Activated naive CD8-positive, alpha-beta T cell (primary cell): ENCODE results near the gene ZMYM2.
A peak's percentile ranks its signal among the peaks of the same experiment; 100 is the strongest.

Experiments
- H3K27ac Mint-ChIP-seq: one replicate; pipeline ENCODE4 v1.8.0; 2021; ENCODE audit warnings: mixed read lengths
- H3K27me3 Mint-ChIP-seq: one replicate; pipeline ENCODE4 v1.8.0; 2021; ENCODE audit warnings: mixed read lengths
- H3K36me3 Mint-ChIP-seq: one replicate; pipeline ENCODE4 v1.8.0; 2021; ENCODE audit warnings: mixed read lengths
- H3K4me1 Mint-ChIP-seq: one replicate; pipeline ENCODE4 v1.8.0; 2021; ENCODE audit warnings: low read depth, mixed read lengths
- H3K4me3 Mint-ChIP-seq: one replicate; pipeline ENCODE4 v1.8.0; 2021; ENCODE audit warnings: mild to moderate bottlenecking, mixed read lengths
- H3K9me3 Mint-ChIP-seq: one replicate; pipeline ENCODE4 v1.8.0; 2021; ENCODE audit warnings: low read depth, mixed read lengths

ZMYM2 gene

DNA sequence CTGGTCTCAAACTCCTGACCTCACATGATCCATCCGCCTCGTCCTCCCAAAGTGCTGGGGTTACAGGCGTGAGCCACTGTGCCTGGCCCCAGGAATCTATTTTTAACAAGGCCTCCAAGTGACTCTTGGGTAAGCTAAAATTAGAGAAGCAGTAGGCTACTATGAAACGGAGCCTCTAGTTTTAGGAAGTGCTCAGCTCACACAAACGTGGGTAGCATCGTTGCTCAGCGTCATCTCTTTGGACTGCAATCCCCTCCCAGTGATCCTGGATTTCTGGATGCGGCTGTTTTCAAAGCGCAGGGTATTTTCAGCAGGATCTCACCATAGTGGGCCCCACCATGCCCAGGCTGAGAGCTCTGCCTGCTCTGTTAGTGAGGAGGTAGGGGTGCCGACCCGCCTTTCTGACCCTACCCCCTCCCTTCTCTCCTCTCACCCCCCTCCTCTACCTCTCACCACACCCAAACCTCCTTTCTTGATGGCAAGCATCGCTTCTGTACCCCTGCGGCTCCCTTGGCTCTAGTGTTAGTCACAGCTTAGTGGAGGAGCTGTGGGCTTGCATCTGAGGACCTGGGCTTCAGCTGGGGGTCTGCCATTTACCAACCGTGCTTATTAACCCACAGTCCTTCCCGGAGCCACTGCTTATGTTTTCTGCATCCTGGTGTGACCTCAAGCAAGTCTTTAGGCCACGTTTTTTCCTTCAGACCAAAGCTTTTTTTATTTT lies 168.2 kb downstream of the ZMYM2 start:
- Mint-ChIP-seq H3K9me3 (no peaks in the 10 kb centered on the region), H3K4me1 (peaks cover 2% of the 10 kb centered on the region), H3K27ac (no peak overlapping the region), H3K36me3 (no peaks in the 10 kb centered on the region), H3K27me3 (peaks cover 3% of the 10 kb centered on the region), H3K4me3 (peak overlapping the region; percentile 35)

- Mint-ChIP-seq H3K27ac (no peak overlapping the region), H3K36me3 (no peaks in the 10 kb centered on the region), H3K27me3 (peaks cover 3% of the 10 kb centered on the region), H3K4me1 (peaks cover 2% of the 10 kb centered on the region), H3K4me3 (peak overlapping the region; percentile 73), H3K9me3 (no peaks in the 10 kb centered on the region)
These were observed 168.7 kb downstream of the ZMYM2 start for GRCh38 chr13:20127262-20127561.

DNA sequence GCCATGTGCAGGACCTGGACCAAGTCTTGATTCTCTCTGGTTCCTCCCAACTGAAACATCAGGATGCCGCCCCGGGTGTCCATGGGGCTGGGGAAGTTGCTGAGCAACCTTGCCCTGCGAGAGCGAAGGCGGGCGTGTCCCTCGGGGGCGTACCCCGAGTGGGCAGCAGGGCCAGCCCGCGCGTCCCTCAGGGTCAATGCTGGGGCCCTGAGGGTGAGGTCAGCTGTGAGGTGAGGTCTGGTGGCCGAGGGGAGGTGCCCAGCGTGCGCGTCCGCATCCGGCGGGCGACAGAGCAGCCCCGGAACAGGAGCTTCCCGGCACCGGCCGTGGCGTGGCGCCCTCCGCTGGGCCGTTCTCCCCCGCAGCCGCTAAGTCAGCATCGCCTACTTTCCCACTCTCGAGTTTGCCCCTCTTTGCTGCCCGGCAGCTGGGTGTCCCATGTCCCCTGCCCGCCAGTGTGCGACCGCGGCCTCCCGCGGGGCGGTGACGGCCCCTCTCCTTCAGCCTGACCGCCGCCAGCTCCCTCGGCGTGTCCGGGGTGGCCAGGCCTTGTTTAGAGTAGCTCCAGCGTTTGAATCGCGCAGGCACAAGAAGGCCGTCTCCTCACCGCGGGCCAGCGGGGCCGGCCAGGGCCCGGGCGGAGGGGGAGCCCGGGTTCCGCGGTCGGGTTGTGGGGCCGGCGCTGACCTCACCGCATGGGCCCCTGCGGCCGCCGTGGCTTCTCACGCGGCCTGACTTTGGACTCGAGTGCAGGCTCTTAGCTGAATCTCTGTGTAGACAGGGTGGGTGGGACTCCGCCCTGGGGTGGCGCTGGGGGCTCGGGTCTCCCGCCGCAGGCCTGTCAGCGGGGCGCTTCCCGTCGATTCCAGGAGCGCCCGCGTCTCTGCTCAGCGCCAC lies 169.3 kb downstream of the ZMYM2 start:
- Mint-ChIP-seq H3K27ac (no peak overlapping the region), H3K27me3 (peaks cover 4% of the 10 kb centered on the region), H3K9me3 (no peaks in the 10 kb centered on the region), H3K4me1 (peaks cover 2% of the 10 kb centered on the region), H3K36me3 (no peaks in the 10 kb centered on the region), H3K4me3 (peak overlapping the region; percentile 73)

DNA sequence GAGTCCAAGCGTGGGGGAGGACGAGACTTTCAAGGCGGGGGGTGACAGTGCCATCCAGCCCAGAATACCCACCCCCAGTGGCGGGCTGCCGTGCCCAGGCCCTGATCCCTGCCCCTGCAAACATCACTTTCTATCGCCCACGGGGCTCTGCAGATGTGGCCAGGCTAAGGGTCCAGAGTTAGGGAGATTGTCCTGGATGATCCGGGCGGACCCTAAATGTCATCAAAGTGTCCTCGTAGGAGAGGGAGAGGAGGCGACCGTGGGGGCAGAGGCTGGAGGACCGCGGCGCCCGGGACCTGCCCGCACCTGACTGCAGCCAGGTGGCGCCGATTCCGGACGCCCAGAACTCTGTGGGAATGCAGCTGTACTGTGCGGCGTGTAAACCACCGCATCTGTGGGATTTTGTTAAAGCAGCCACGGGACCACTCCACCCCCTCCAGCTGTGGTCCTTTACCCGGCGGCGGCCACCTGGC lies 170.0 kb downstream of the ZMYM2 start:
- peaks cover 2% of the 10 kb centered on the region for H3K4me1 Mint-ChIP-seq
- H3K36me3 Mint-ChIP-seq, result no peaks in the 10 kb centered on the region
- H3K27ac Mint-ChIP-seq, result no peak overlapping the region

GRCh38 chr13:20129076-20129475 lies 170.5 kb downstream of the ZMYM2 start:
- Mint-ChIP-seq H3K27ac (no peak overlapping the region), H3K27me3 (peaks cover 5% of the 10 kb centered on the region), H3K36me3 (no peaks in the 10 kb centered on the region), H3K4me3 (peak overlapping the region; percentile 71), H3K4me1 (peaks cover 2% of the 10 kb centered on the region), H3K9me3 (no peaks in the 10 kb centered on the region)

More for the DNA sequence above, 170.0 kb downstream of the ZMYM2 start:
- peak overlapping the region; percentile 71 for H3K4me3 Mint-ChIP-seq
- peaks cover 5% of the 10 kb centered on the region for H3K27me3 Mint-ChIP-seq
- H3K9me3 Mint-ChIP-seq, result no peaks in the 10 kb centered on the region

GRCh38 chr13:20130012-20130411 lies 171.5 kb downstream of the ZMYM2 start:
- Mint-ChIP-seq H3K27ac (no peak overlapping the region), H3K36me3 (no peaks in the 10 kb centered on the region), H3K4me3 (no peak overlapping the region), H3K4me1 (peaks cover 2% of the 10 kb centered on the region), H3K27me3 (peaks cover 2% of the 10 kb centered on the region), H3K9me3 (no peaks in the 10 kb centered on the region)

DNA sequence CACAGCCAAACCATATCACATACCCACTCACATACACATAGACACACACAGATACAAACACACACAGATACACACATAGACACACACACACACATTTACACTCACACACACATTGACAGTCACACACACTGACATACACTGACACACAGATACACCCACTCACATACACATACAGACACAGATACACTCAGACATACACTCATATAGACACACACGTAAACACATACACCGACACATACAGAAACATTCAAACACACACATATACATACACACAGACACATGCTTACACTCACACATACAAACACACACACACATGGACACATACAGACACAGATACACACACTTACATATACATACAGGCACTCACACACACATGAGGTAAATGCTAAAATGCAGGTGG lies 172.1 kb downstream of the ZMYM2 start:
- Mint-ChIP-seq H3K4me1 (peaks cover 2% of the 10 kb centered on the region), H3K36me3 (no peaks in the 10 kb centered on the region), H3K27ac (no peak overlapping the region), H3K4me3 (no peak overlapping the region), H3K27me3 (peaks cover 2% of the 10 kb centered on the region), H3K9me3 (no peaks in the 10 kb centered on the region)

DNA sequence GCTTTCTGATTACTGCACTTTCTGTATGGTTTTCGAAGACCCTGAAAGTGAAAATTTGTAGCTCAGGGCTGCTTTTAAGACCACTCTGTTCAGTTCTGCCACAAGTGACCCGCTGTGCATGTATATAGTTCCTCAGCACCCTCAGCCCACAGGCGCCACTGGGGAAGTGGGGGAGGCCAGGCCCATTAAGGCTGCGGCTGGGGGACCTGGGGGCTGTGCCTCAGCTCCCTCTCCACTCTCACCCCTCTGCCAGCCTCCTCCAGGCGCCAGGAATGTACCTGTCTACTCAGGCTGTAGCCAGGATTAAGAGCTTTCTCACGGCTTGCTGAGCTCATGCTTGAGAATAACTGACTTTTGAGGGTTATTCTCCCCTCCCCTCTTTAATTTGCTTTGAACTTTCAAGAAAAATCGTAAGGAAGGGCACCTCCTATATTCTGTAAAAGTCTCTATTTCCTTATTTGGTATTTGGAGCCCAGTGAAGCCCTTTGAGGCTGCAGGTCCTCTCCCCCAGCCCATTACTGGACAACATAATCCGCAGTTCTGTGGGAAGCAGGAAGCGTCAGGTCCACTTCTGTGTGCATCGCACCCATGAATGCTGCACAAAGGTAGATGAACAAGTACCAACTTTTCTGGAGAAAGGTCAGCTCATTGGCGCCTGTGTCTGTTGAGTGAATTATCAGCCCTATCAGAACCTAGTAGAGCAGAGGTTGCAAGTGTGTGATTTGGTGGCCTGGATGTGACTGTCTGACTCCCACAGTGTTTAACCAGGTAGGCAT lies 172.7 kb downstream of the ZMYM2 start:
- Mint-ChIP-seq H3K36me3 (no peaks in the 10 kb centered on the region), H3K4me3 (no peak overlapping the region), H3K27me3 (peaks cover 2% of the 10 kb centered on the region), H3K9me3 (no peaks in the 10 kb centered on the region), H3K27ac (no peak overlapping the region), H3K4me1 (peaks cover 2% of the 10 kb centered on the region)

DNA sequence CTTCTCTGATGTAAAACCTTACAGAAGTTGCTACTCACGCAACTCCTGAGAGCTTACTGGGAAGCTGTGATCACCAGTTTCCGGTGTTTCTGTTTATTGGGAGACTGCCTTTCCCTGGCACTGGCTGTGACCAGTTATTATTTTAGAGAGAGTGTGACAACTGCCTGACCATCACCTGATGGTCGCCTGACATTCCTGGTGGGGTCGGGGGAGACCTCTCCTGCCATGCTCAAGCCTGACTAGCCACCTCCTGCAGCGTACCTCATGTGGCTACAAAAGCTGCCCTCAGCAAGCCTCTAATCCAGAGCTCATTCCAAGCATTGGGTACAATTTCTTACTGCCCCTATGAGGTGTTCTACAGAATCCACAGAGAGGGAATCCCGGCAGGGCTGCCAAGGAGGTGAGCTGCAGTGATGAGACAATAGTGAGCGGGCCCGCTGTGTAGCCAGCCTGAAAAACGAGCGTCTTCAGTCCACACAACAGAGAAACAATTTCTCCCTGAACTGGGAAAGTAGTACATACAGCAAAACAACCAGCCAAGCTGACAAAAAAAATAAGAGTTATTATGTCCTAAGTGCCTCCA lies 173.6 kb downstream of the ZMYM2 start:
- peaks cover 5% of the 10 kb centered on the region for H3K4me1 Mint-ChIP-seq
- no peak overlapping the region for H3K27ac Mint-ChIP-seq
- no peaks in the 10 kb centered on the region for H3K9me3 Mint-ChIP-seq
- H3K4me3 Mint-ChIP-seq, result no peak overlapping the region
- no peaks in the 10 kb centered on the region for H3K36me3 Mint-ChIP-seq
- peaks cover 2% of the 10 kb centered on the region for H3K27me3 Mint-ChIP-seq

GRCh38 chr13:20134732-20135131 lies 176.2 kb downstream of the ZMYM2 start:
- Mint-ChIP-seq H3K27me3 (peaks cover 2% of the 10 kb centered on the region), H3K9me3 (no peaks in the 10 kb centered on the region), H3K4me3 (no peak overlapping the region), H3K27ac (no peak overlapping the region), H3K36me3 (no peaks in the 10 kb centered on the region), H3K4me1 (peaks cover 3% of the 10 kb centered on the region)

- Mint-ChIP-seq H3K4me3 (peak overlapping the region; percentile 46), H3K27ac (no peak overlapping the region), H3K36me3 (peaks cover 3% of the 10 kb centered on the region), H3K27me3 (peaks cover 14% of the 10 kb centered on the region), H3K4me1 (peaks cover 8% of the 10 kb centered on the region), H3K9me3 (no peaks in the 10 kb centered on the region)
These were observed 178.5 kb downstream of the ZMYM2 start for GRCh38 chr13:20136781-20137703.

- H3K27me3 Mint-ChIP-seq, result peaks cover 13% of the 10 kb centered on the region
These were observed 179.3 kb downstream of the ZMYM2 start for GRCh38 chr13:20137875-20138274.

GRCh38 chr13:20140487-20140886 lies 182.0 kb downstream of the ZMYM2 start:
- peaks cover 3% of the 10 kb centered on the region for H3K36me3 Mint-ChIP-seq
- H3K4me3 Mint-ChIP-seq, result no peak overlapping the region
- H3K27me3 Mint-ChIP-seq, result peaks cover 16% of the 10 kb centered on the region
- no peak overlapping the region for H3K27ac Mint-ChIP-seq
- no peaks in the 10 kb centered on the region for H3K9me3 Mint-ChIP-seq
- peaks cover 12% of the 10 kb centered on the region for H3K4me1 Mint-ChIP-seq

More at GRCh38 chr13:20137875-20138274, 179.3 kb downstream of the ZMYM2 start:
- H3K36me3 Mint-ChIP-seq, result peaks cover 3% of the 10 kb centered on the region
- H3K9me3 Mint-ChIP-seq, result no peaks in the 10 kb centered on the region
- no peak overlapping the region for H3K4me3 Mint-ChIP-seq
- H3K27ac Mint-ChIP-seq, result no peak overlapping the region
- H3K4me1 Mint-ChIP-seq, result peaks cover 9% of the 10 kb centered on the region
